ENCODE results near the gene UBXN6. TPM values are rescaled to one million over a fixed set of nuclear protein-coding genes. Genes with fewer than 3 reads are reported as not detected.
A peak's percentile ranks its signal among the peaks of the same experiment; 100 is the strongest.

UBXN6 gene
- total RNA-seq, 6 donors from 2014 or later: 48.1 to 186 (median 111) TPM

- Histone ChIP-seq H3K9me3 (no peaks in the 10 kb centered on the region), H3K4me1 (peaks cover 0 to 6% (median 3%) of the 10 kb centered on the region in 4 donors), H3K27me3 (no peaks in the 10 kb centered on the region), H3K36me3 (peaks cover 0 to 50% (median 24%) of the 10 kb centered on the region in 4 donors), H3K27ac (no peak overlapping the region), H3K4me3 (no peak overlapping the region)
- 74 to 82% methylated on average over 10 to 12 of the region's 12 CpGs for WGBS, 2 donors
- peak in 1 of 2 donors; percentile 47 for DNase-seq
- TF ChIP-seq POLR2AphosphoS5 (IDR thresholded peaks at IDR 0.05) (no peak), POLR2A (IDR thresholded peaks at IDR 0.05) (no peak), EP300 (IDR thresholded peaks at IDR 0.05) (no peak)
- TF ChIP-seq, protein P1, sequence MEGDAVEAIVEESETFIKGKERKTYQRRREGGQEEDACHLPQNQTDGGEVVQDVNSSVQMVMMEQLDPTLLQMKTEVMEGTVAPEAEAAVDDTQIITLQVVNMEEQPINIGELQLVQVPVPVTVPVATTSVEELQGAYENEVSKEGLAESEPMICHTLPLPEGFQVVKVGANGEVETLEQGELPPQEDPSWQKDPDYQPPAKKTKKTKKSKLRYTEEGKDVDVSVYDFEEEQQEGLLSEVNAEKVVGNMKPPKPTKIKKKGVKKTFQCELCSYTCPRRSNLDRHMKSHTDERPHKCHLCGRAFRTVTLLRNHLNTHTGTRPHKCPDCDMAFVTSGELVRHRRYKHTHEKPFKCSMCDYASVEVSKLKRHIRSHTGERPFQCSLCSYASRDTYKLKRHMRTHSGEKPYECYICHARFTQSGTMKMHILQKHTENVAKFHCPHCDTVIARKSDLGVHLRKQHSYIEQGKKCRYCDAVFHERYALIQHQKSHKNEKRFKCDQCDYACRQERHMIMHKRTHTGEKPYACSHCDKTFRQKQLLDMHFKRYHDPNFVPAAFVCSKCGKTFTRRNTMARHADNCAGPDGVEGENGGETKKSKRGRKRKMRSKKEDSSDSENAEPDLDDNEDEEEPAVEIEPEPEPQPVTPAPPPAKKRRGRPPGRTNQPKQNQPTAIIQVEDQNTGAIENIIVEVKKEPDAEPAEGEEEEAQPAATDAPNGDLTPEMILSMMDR (IDR thresholded peaks at IDR 0.05): no peak
- ATAC-seq (ENCODE audit: low FRiP score in 2 of 2): peak in 1 of 2 donors; percentile 65
Measured at GRCh38 chr19:4430760-4431159, 26.8 kb downstream of the UBXN6 start.

- Histone ChIP-seq H3K27me3 (no peaks in the 10 kb centered on the region), H3K36me3 (peaks cover 0 to 45% (median 27%) of the 10 kb centered on the region in 4 donors), H3K4me3 (no peak overlapping the region), H3K9me3 (no peaks in the 10 kb centered on the region), H3K27ac (peak overlapping the region in 1 of 4 donors; percentile 4), H3K4me1 (peaks cover 0 to 6% (median 3%) of the 10 kb centered on the region in 4 donors)
- no peak for ATAC-seq (ENCODE audit: low FRiP score in 2 of 2)
- TF ChIP-seq POLR2AphosphoS5 (IDR thresholded peaks at IDR 0.05) (peak in 1 of 2 donors; percentile 55), EP300 (IDR thresholded peaks at IDR 0.05) (no peak)
- no peak for DNase-seq
- 72 to 75% methylated on average over 11 to 12 of the region's 12 CpGs for WGBS, 2 donors
Measured at GRCh38 chr19:4429771-4430171, 27.8 kb downstream of the UBXN6 start.

- H3K4me3 ChIP-seq: no peak overlapping the region
- DNase-seq (no peak), ATAC-seq (ENCODE audit: low FRiP score in 2 of 2) (no peak)
- H3K27me3 ChIP-seq: no peaks in the 10 kb centered on the region
- H3K27ac ChIP-seq: peak overlapping the region in 1 of 4 donors; percentile 4
- no peaks in the 10 kb centered on the region for H3K9me3 ChIP-seq
- WGBS, 2 donors: 84 to 96% methylated on average over 8 to 16 of the region's 16 CpGs
- no peak for TF ChIP-seq POLR2A (IDR thresholded peaks at IDR 0.05)
- H3K36me3 ChIP-seq: peaks cover 0 to 45% (median 24%) of the 10 kb centered on the region in 4 donors
- peaks cover 0 to 6% (median 3%) of the 10 kb centered on the region in 4 donors for H3K4me1 ChIP-seq
Measured at GRCh38 chr19:4429256-4429655, 28.3 kb downstream of the UBXN6 start.

GRCh38 chr19:4428326-4428975 lies 29.1 kb downstream of the UBXN6 start:
- no peaks in the 10 kb centered on the region for H3K27me3 ChIP-seq
- peaks cover 0 to 46% (median 21%) of the 10 kb centered on the region in 4 donors for H3K36me3 ChIP-seq
- H3K9me3 ChIP-seq: no peaks in the 10 kb centered on the region
- H3K4me3 ChIP-seq: no peak overlapping the region
- TF ChIP-seq POLR2AphosphoS5 (IDR thresholded peaks at IDR 0.05) (no peak), EP300 (IDR thresholded peaks at IDR 0.05) (no peak), POLR2A (IDR thresholded peaks at IDR 0.05) (no peak)
- ATAC-seq (ENCODE audit: low FRiP score in 2 of 2) (no peak), DNase-seq (no peak)
- H3K27ac ChIP-seq: no peak overlapping the region
- WGBS, 2 donors: 89 to 94% methylated on average over 8 to 20 of the region's 20 CpGs
- peaks cover 0 to 6% (median 3%) of the 10 kb centered on the region in 4 donors for H3K4me1 ChIP-seq

DNA sequence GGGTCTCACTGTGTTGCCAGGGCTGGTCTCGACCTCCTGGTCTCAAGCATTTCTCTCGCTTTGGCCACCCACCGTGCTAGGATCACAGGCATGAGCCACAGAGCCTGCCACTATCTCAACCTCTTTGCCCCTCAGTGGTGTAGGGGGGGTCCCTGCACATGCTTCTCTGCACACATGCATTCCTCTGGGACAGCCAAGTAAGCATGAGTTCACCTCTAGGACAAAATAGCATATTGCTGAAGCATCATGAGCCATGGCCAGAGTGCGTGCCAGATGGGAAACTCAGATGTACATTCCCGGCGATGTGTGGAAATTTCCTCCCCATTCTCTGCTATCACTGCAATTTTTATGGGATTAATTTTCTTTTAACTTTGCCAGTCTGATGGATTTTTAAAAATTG lies 32.1 kb downstream of the UBXN6 start:
- 89 to 92% methylated on average over 6 of the region's 6 CpGs for WGBS, 2 donors
- Histone ChIP-seq H3K9me3 (no peaks in the 10 kb centered on the region), H3K27ac (no peak overlapping the region), H3K4me3 (no peak overlapping the region), H3K36me3 (peaks cover 0 to 38% (median 11%) of the 10 kb centered on the region in 4 donors), H3K4me1 (peaks cover 0 to 8% (median 2%) of the 10 kb centered on the region in 4 donors), H3K27me3 (no peaks in the 10 kb centered on the region)
- ATAC-seq (ENCODE audit: low FRiP score in 2 of 2): no peak
- TF ChIP-seq, protein P1 (IDR thresholded peaks at IDR 0.05): no peak
- TF ChIP-seq POLR2AphosphoS5 (IDR thresholded peaks at IDR 0.05) (peak in 1 of 2 donors; percentile 38), EP300 (IDR thresholded peaks at IDR 0.05) (no peak), POLR2A (IDR thresholded peaks at IDR 0.05) (no peak)
- DNase-seq: no peak

DNA sequence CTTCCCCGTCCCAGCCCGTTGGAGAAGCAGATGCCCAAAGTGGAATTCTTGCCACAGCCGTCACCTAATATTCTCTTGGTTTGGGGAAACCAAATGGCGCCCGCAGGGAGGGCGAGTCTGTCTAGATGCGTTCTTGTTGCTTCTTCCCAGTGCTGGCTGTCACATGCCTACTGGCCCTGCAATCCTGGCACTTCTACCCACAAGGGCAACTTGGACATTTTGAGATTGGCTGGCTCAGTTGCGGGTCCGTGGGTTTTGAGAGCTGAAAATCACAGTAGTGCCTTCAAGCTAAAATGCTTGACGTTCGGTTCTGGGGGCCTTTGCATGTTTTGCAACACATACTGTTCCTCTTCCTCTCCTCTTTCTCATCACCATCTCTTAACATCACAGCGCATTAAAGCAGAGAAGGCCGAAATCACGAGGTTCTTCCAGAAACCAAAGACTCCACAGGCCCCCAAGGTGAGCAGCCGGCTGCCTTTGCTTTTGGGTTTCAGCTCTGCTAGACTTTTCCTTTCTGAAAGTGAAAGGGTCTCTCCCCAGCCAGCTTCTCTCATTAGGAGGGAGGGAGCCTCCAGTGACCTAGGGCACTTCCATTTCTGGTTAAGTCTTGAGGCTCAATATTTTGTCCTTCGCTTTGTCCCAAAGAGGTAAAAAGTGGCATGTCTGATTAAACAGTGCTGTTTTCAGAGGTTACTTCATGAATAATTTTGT lies 34.0 kb downstream of the UBXN6 start:
- ATAC-seq (ENCODE audit: low FRiP score in 2 of 2) (no peak), DNase-seq (no peak)
- WGBS, 2 donors: 87 to 93% methylated on average over 16 of the region's 16 CpGs
- Histone ChIP-seq H3K4me1 (peaks cover 0 to 8% (median 6%) of the 10 kb centered on the region in 4 donors), H3K27me3 (no peaks in the 10 kb centered on the region), H3K9me3 (no peaks in the 10 kb centered on the region), H3K27ac (no peak overlapping the region), H3K36me3 (peaks cover 0 to 29% (median 7%) of the 10 kb centered on the region in 4 donors), H3K4me3 (no peak overlapping the region)
- TF ChIP-seq, protein P1 (IDR thresholded peaks at IDR 0.05): no peak
- TF ChIP-seq POLR2A (IDR thresholded peaks at IDR 0.05) (no peak), EP300 (IDR thresholded peaks at IDR 0.05) (no peak), POLR2AphosphoS5 (IDR thresholded peaks at IDR 0.05) (no peak)
